ENCODE data around the gene PPP2R3A. TPM values are rescaled to one million over a fixed set of nuclear protein-coding genes. Genes with fewer than 3 reads are reported as not detected.

The PPP2R3A gene
- total and polyA plus RNA-seq, 7 experiments from 2014 or later: 0.13 to 0.89 (median 0.40) TPM; not detected in 1

DNA sequence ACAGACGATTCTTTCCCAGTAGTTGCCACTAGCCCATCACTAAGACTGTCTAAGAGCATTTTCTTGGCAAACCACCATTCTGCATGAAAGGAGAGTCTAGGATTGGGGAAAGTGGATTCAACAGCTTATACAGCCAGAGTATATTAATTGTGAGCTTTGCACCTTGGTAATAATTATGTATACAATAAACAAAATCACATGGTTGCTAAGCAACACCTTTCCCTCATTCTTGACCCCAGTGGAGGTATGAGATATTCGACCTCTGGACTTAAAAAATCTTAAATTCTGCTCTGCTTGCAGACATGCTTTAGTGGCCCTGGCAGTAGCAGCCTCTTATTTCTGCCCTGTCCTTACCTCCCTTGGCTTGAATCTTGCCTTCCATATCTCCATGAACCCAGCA, 73.1 kb downstream of the PPP2R3A start:
- H3K27ac Mint-ChIP-seq: no peak overlapping the region
- H3K27me3 Mint-ChIP-seq: peaks cover 15 to 44% (median 35%) of the 10 kb centered on the region in 5 donors
- Histone ChIP-seq H3K9me3 (ENCODE audit: control insufficient read depth in 2 of 3, low read length in 3 of 3) (no peaks in the 10 kb centered on the region), H3K36me3 (ENCODE audit: control insufficient read depth in 2 of 3, insufficient read depth in 3 of 3, low read length in 3 of 3) (no peaks in the 10 kb centered on the region), H3K27me3 (ENCODE audit: control insufficient read depth in 2 of 2, insufficient read depth in 2 of 2, low read length in 2 of 2) (peaks cover 0 to 5% of the 10 kb centered on the region in 2 donors), H3K27ac (ENCODE audit: low read depth, low read length) (no peak overlapping the region), H3K4me3 (ENCODE audit: low read length) (no peak overlapping the region), H3K4me1 (ENCODE audit: control insufficient read depth in 2 of 2, insufficient read depth in 2 of 2, low read length in 2 of 2) (no peaks in the 10 kb centered on the region)
- no peak overlapping the region for H3K4me3 Mint-ChIP-seq
- DNase-seq (no peak), ATAC-seq (no peak)
- ChIA-PET POLR2A (no interaction called here), CTCF (no interaction called here)
- H3K9me3 Mint-ChIP-seq: peaks cover 0 to 13% (median 4%) of the 10 kb centered on the region in 11 donors
- intact Hi-C loops (cut with micrococcal nuclease): no loop called here
- H3K4me1 Mint-ChIP-seq: no peaks in the 10 kb centered on the region
- peaks cover 0 to 9% (median 5%) of the 10 kb centered on the region in 5 donors for H3K36me3 Mint-ChIP-seq

GRCh38 chr3:136042608-136043221, 77.2 kb downstream of the PPP2R3A start:
- H3K9me3 Mint-ChIP-seq: no peaks in the 10 kb centered on the region
- H3K27me3 ChIP-seq (ENCODE audit: control insufficient read depth in 2 of 2, insufficient read depth in 2 of 2, low read length in 2 of 2): peaks cover 0 to 5% of the 10 kb centered on the region in 2 donors
- no peak for ATAC-seq
- no peak overlapping the region for H3K27ac Mint-ChIP-seq
- CTCF ChIA-PET: interaction anchor here (0.5 to 0.9 kb wide), 6 partner anchors 59 to 1664 kb away, joined by 3 to 8 read pairs (median 4); no protein-coding TSS in a partner anchor
- H3K36me3 Mint-ChIP-seq: no peaks in the 10 kb centered on the region
- H3K27me3 Mint-ChIP-seq: peaks cover 5 to 25% (median 15%) of the 10 kb centered on the region in 5 donors
- no peaks in the 10 kb centered on the region for H3K4me1 ChIP-seq (ENCODE audit: control insufficient read depth in 2 of 2, insufficient read depth in 2 of 2, low read length in 2 of 2)
- H3K36me3 ChIP-seq (ENCODE audit: control insufficient read depth in 2 of 3, insufficient read depth in 3 of 3, low read length in 3 of 3): no peaks in the 10 kb centered on the region
- intact Hi-C loops (cut with micrococcal nuclease): loop anchor here (5.0 kb wide), 3 partner anchors 1440 to 1845 kb away; no protein-coding TSS in a partner anchor
- no peak overlapping the region for H3K27ac ChIP-seq (ENCODE audit: low read depth, low read length)
- peak in 3 of 9 donors; percentile 2 to 14 (median 10) for DNase-seq
- no peak overlapping the region for H3K4me3 ChIP-seq (ENCODE audit: low read length)
- no peak overlapping the region for H3K4me3 Mint-ChIP-seq
- POLR2A ChIA-PET: no interaction called here
- no peaks in the 10 kb centered on the region for H3K9me3 ChIP-seq (ENCODE audit: control insufficient read depth in 2 of 3, low read length in 3 of 3)
- H3K4me1 Mint-ChIP-seq: no peaks in the 10 kb centered on the region

DNA sequence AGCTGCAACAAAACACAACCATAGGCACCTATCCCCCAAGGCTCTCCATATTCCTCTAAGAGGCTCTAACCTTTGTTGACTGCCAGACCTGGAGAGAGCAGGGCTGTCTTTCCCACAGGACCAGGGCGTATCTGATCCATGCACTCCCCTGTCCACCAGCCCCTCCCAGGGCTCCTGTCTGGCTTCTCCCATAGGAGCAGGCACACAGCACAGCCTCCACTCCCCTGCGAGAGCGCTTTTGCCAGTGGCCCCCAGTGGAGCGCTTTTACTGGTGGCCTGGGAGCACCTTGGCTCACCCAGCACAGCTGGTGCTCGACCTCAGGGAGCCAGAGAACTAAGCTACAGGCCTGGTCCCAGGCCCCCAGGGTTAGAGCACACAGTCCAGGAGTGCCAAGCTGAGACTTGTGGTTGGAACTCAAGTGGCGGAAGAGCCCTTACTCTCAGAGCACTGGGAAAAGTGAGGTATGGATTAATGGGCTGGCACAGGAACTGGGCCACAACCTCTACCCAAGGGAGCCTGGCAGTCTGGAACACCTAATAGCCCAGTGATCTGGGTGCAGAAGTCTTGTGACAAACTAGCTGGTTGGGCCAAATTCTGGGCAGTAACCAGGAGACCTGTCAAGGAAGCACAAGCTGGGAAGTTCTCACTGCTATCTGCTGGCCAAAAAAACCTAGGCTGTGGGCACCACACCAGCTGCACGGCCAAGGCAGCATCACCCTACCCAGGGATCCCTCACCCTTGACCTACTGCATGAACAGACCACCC, 79.6 kb downstream of the PPP2R3A start:
- Mint-ChIP-seq H3K36me3 (no peaks in the 10 kb centered on the region), H3K9me3 (peaks cover 0 to 1% (median 0%) of the 10 kb centered on the region in 11 donors), H3K4me1 (no peaks in the 10 kb centered on the region), H3K27ac (no peak overlapping the region), H3K27me3 (peaks cover 5 to 31% (median 12%) of the 10 kb centered on the region in 5 donors), H3K4me3 (no peak overlapping the region)
- Histone ChIP-seq H3K36me3 (ENCODE audit: control insufficient read depth in 2 of 3, insufficient read depth in 3 of 3, low read length in 3 of 3) (no peaks in the 10 kb centered on the region), H3K4me3 (ENCODE audit: low read length) (no peak overlapping the region), H3K9me3 (ENCODE audit: control insufficient read depth in 2 of 3, low read length in 3 of 3) (no peaks in the 10 kb centered on the region), H3K4me1 (ENCODE audit: control insufficient read depth in 2 of 2, insufficient read depth in 2 of 2, low read length in 2 of 2) (no peaks in the 10 kb centered on the region), H3K27ac (ENCODE audit: low read depth, low read length) (no peak overlapping the region), H3K27me3 (ENCODE audit: control insufficient read depth in 2 of 2, insufficient read depth in 2 of 2, low read length in 2 of 2) (no peaks in the 10 kb centered on the region)
- DNase-seq (no peak), ATAC-seq (no peak)
- intact Hi-C loops (cut with micrococcal nuclease): loop anchor here (5.0 kb wide), 3 partner anchors 1443 to 1848 kb away; no protein-coding TSS in a partner anchor
- CTCF ChIA-PET: no interaction called here
- POLR2A ChIA-PET: no interaction called here

DNA sequence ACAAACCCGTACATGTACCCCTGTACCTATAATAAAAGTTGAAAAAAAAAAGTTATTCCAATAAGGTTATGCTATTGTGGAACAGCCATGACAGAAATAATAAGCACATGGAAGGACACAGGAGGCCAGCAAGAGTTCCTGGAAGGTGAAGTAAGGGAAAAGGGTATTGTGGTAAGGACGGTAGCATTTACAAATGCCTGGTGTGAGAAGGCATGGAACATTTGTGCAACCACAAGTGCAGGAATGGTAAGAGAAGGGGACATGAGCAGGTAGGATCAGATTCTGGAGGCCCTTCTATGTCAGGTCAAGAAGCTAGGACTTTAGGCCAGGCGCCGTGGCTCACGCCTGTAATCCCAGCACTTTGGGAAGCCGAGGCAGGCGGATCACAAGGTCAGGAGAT, 82.5 kb downstream of the PPP2R3A start:
- H3K9me3 ChIP-seq (ENCODE audit: control insufficient read depth in 2 of 3, low read length in 3 of 3): no peaks in the 10 kb centered on the region
- H3K27ac Mint-ChIP-seq: no peak overlapping the region
- ChIA-PET POLR2A (no interaction called here), CTCF (no interaction called here)
- DNase-seq: no peak
- peaks cover 0 to 1% (median 0%) of the 10 kb centered on the region in 11 donors for H3K9me3 Mint-ChIP-seq
- H3K27me3 Mint-ChIP-seq: peaks cover 8 to 33% (median 17%) of the 10 kb centered on the region in 5 donors
- ATAC-seq: no peak
- H3K4me1 ChIP-seq (ENCODE audit: control insufficient read depth in 2 of 2, insufficient read depth in 2 of 2, low read length in 2 of 2): no peaks in the 10 kb centered on the region
- H3K4me1 Mint-ChIP-seq: no peaks in the 10 kb centered on the region
- no peak overlapping the region for H3K4me3 Mint-ChIP-seq
- H3K36me3 ChIP-seq (ENCODE audit: control insufficient read depth in 2 of 3, insufficient read depth in 3 of 3, low read length in 3 of 3): no peaks in the 10 kb centered on the region
- H3K36me3 Mint-ChIP-seq: peaks cover 0 to 7% (median 0%) of the 10 kb centered on the region in 5 donors
- no peaks in the 10 kb centered on the region for H3K27me3 ChIP-seq (ENCODE audit: control insufficient read depth in 2 of 2, insufficient read depth in 2 of 2, low read length in 2 of 2)
- H3K27ac ChIP-seq (ENCODE audit: low read depth, low read length): no peak overlapping the region
- H3K4me3 ChIP-seq (ENCODE audit: low read length): no peak overlapping the region
- intact Hi-C loops (cut with micrococcal nuclease): no loop called here

DNA sequence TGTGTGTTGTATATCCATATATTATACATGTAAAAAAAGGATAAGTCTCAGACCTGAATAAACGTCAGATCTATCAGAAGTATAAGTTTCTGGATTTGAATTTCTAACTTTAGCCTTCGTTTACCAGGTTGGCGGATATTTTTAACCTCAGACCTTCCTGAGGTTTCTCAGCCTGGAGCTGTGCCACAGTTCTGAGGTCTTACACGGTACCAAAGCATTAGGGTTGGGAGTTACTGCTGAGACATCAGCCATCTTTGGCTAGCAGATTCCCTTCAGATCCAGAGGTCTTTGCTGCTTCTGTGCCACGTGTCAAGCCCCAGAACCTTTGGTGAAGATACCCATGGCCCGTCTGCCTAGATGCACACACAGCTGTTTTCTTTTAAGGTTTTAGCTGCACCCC, 84.7 kb downstream of the PPP2R3A start:
- intact Hi-C loops (cut with micrococcal nuclease): no loop called here
- Mint-ChIP-seq H3K9me3 (peaks cover 0 to 1% (median 0%) of the 10 kb centered on the region in 11 donors), H3K4me3 (no peak overlapping the region), H3K36me3 (peaks cover 0 to 7% (median 0%) of the 10 kb centered on the region in 5 donors), H3K27me3 (peaks cover 8 to 33% (median 20%) of the 10 kb centered on the region in 5 donors), H3K4me1 (no peaks in the 10 kb centered on the region), H3K27ac (no peak overlapping the region)
- no peaks in the 10 kb centered on the region for H3K27me3 ChIP-seq (ENCODE audit: control insufficient read depth in 2 of 2, insufficient read depth in 2 of 2, low read length in 2 of 2)
- H3K4me1 ChIP-seq (ENCODE audit: control insufficient read depth in 2 of 2, insufficient read depth in 2 of 2, low read length in 2 of 2): no peaks in the 10 kb centered on the region
- DNase-seq: no peak
- H3K4me3 ChIP-seq (ENCODE audit: low read length): no peak overlapping the region
- no peak overlapping the region for H3K27ac ChIP-seq (ENCODE audit: low read depth, low read length)
- H3K9me3 ChIP-seq (ENCODE audit: control insufficient read depth in 2 of 3, low read length in 3 of 3): no peaks in the 10 kb centered on the region
- ATAC-seq: no peak
- POLR2A ChIA-PET: no interaction called here
- CTCF ChIA-PET: no interaction called here
- H3K36me3 ChIP-seq (ENCODE audit: control insufficient read depth in 2 of 3, insufficient read depth in 3 of 3, low read length in 3 of 3): no peaks in the 10 kb centered on the region

- Mint-ChIP-seq H3K27me3 (peaks cover 16 to 52% (median 27%) of the 10 kb centered on the region in 5 donors), H3K36me3 (peaks cover 0 to 7% (median 0%) of the 10 kb centered on the region in 5 donors), H3K9me3 (peaks cover 0 to 10% (median 0%) of the 10 kb centered on the region in 11 donors), H3K27ac (no peak overlapping the region), H3K4me1 (no peaks in the 10 kb centered on the region), H3K4me3 (no peak overlapping the region)
- no peak for ATAC-seq
- intact Hi-C loops (cut with micrococcal nuclease): no loop called here
- ChIA-PET CTCF (no interaction called here), POLR2A (no interaction called here)
- Histone ChIP-seq H3K36me3 (ENCODE audit: control insufficient read depth in 2 of 3, insufficient read depth in 3 of 3, low read length in 3 of 3) (no peaks in the 10 kb centered on the region), H3K4me1 (ENCODE audit: control insufficient read depth in 2 of 2, insufficient read depth in 2 of 2, low read length in 2 of 2) (no peaks in the 10 kb centered on the region), H3K27me3 (ENCODE audit: control insufficient read depth in 2 of 2, insufficient read depth in 2 of 2, low read length in 2 of 2) (no peaks in the 10 kb centered on the region), H3K4me3 (ENCODE audit: low read length) (no peak overlapping the region), H3K9me3 (ENCODE audit: control insufficient read depth in 2 of 3, low read length in 3 of 3) (no peaks in the 10 kb centered on the region), H3K27ac (ENCODE audit: low read depth, low read length) (no peak overlapping the region)
- DNase-seq: no peak
These were observed 90.0 kb downstream of the PPP2R3A start for GRCh38 chr3:136055491-136055890.

Measured in naive thymus-derived CD4-positive, alpha-beta T cell (primary cell).